Right lobe of liver (tissue), 6 donors: Measurements from ENCODE around the gene MOB3B. TPM values are rescaled to one million over a fixed set of nuclear protein-coding genes. Genes with fewer than 3 reads are reported as not detected.

Experiments
- ATAC-seq, 4 donors: fragments of 200-7000 bp; cut with Tn5 transposase; one replicate each; pipeline ENCODE4 v1.9.1; 2020; ENCODE audit warnings: mild to moderate bottlenecking in 4 of 4, moderate library complexity in 4 of 4
- DNase-seq, 3 donors: peaks; one replicate each; pipeline ENCODE4 v3.0.0-alpha.2; 2020
- H3K27ac ChIP-seq, 3 donors: fragments of 200-600 bp; one replicate each; pipeline ENCODE4 v1.8.0; 2022
- H3K27me3 ChIP-seq, 2 donors: fragments of 200-600 bp; one replicate each; pipeline ENCODE4 v1.8.0; 2022
- H3K36me3 ChIP-seq, 4 donors: fragments of 200-600 bp; sonication (generic) in 1 of 4; one replicate each; pipeline versions ENCODE4 v1.5.1 to v1.8.0; 2017 to 2022; ENCODE audit warnings: control low read depth in 1 of 4
- H3K4me1 ChIP-seq, 4 donors: fragments of 200-600 bp; sonication (generic) in 1 of 4; one replicate each; pipeline versions ENCODE4 v1.5.1 to v1.8.0; 2017 to 2022; ENCODE audit warnings: control low read depth in 1 of 4
- H3K4me3 ChIP-seq, 3 donors: fragments of 200-600 bp; one replicate each; pipeline ENCODE4 v1.8.0; 2022
- H3K9me3 ChIP-seq, 4 donors: fragments of 200-600 bp; sonication (generic) in 1 of 4; one replicate each; pipeline versions ENCODE4 v1.5.1 to v1.8.0; 2017 to 2022; ENCODE audit warnings: control low read depth in 1 of 4
- POLR2A ChIP-seq: fragments of 450-650 bp; IDR thresholded peaks from one replicate; pipeline ENCODE4 v1.6.1; 2017; ENCODE audit warnings: antibody characterized with exemption, mild to moderate bottlenecking
- WGBS: methylation state at CpG from one replicate; pipeline ENCODE4 v1.1.6; 2018; ENCODE audit warnings: low coverage, low lambda C conversion rate; ENCODE audit not compliant: insufficient coverage; ENCODE audit errors: missing lambda C conversion rate; 5-methylcytosine and 5-hydroxymethylcytosine counted together
- intact Hi-C, 2 donors: fragments of 100-400 bp; cut with DNase I; formaldehyde crosslinking; loops; one replicate each; pipeline versions ENCODE4 v1.11.2 to v1.14.1; 2022
- total RNA-seq, 6 experiments: library from RNA; depleted of rRNA in 2 of 6; stranded (reverse); fragments of >200 nt in 2 of 6; fragmentation: NEBNext Ultra II Directional in 3 of 6; extraction: Animal tissue kit (Norgen Biotek cat#: 25700) in 3 of 6; gene quantifications; one replicate each; pipeline versions ENCODE4 v1.1.0 to v1.2.4, GENCODE V29; 2016 to 2023
- TF ChIP-seq, protein P1 (sequence below), 4 donors: fragments of 200-600 bp in 3 of 4; fragments of 450-650 bp in 1 of 4; IDR thresholded peaks; one replicate each; pipeline versions ENCODE4 v1.5.1 to v1.8.0; 2016 to 2022; ENCODE audit warnings: antibody characterized with exemption in 4 of 4, mild to moderate bottlenecking in 2 of 4
- donor health status: DM: no; HTN: yes; CAD: no.
- donor health status: DM: no; HTN: no; CAD: no.
- donor health status: DM: no; HTN: no; CAD: no.
- donor health status: DM: no; HTN: yes; CAD: no.
- donor health status: DM: no; HTN: yes; CAD: no.

Gene MOB3B
- total RNA-seq, 6 experiments from 2014 or later = 1.0 to 2.4 (median 1.7) TPM

DNA sequence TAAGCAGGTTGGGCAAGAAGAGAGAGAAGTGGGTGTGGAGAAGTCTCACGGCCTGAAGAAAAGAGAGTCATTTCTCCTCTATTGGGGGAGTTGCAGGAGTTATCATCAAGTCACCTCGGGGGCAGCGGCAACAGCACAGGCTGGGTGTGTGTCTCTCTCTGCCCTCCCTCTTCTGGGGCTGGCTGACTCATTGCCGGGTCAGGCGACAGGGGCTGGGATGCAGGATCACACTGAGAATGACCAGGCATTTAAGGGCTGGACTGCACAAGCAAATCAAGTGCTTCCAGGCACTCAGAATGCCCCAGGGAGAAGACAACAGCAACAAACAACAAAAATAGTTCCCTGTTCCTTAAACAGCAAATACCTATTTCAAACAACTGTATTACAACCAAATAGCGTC lies 226.4 kb downstream of the MOB3B start:
- DNase-seq (no peak), ATAC-seq (no peak)
- no peak for TF ChIP-seq POLR2A
- TF ChIP-seq, protein P1, sequence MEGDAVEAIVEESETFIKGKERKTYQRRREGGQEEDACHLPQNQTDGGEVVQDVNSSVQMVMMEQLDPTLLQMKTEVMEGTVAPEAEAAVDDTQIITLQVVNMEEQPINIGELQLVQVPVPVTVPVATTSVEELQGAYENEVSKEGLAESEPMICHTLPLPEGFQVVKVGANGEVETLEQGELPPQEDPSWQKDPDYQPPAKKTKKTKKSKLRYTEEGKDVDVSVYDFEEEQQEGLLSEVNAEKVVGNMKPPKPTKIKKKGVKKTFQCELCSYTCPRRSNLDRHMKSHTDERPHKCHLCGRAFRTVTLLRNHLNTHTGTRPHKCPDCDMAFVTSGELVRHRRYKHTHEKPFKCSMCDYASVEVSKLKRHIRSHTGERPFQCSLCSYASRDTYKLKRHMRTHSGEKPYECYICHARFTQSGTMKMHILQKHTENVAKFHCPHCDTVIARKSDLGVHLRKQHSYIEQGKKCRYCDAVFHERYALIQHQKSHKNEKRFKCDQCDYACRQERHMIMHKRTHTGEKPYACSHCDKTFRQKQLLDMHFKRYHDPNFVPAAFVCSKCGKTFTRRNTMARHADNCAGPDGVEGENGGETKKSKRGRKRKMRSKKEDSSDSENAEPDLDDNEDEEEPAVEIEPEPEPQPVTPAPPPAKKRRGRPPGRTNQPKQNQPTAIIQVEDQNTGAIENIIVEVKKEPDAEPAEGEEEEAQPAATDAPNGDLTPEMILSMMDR (IDR thresholded peaks at IDR 0.05) = no peak
- WGBS = 52% methylated on average over 4 of the region's 6 CpGs
- Histone ChIP-seq H3K4me1 (no peaks in the 10 kb centered on the region), H3K27ac (no peak overlapping the region), H3K36me3 (no peaks in the 10 kb centered on the region), H3K9me3 (no peaks in the 10 kb centered on the region), H3K27me3 (no peaks in the 10 kb centered on the region), H3K4me3 (no peak overlapping the region)
- intact Hi-C loops = no loop called here

DNA sequence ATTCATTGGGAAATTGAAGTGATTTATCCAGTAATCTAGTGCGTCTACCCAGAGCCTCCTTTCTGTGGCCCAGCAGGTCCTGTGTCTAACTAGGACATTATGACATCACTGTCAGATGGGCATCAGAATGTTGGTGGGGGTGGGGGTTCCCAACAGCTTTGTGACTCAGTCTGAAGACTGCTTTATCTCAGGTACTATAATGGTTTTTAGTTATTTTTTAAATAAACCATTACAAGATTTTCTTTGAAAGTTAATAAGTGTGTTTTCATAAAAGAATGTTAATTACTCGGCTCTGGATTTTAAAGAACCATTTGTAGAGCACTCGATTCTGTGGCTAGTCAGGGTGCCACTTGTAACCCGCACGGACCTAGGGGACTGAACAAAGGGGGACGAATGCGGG lies 232.6 kb downstream of the MOB3B start, which contains the start of gene EQTN:
Gene EQTN, minus strand, starts transcription at position 101 of the 400 bp plus-strand sequence. Its CDS starts 95 bp downstream, at position 6.
- WGBS = 51% methylated on average over 7 of the region's 7 CpGs
- no peaks in the 10 kb centered on the region for H3K9me3 ChIP-seq
- no peak within 1 kb of the TSS for H3K4me3 ChIP-seq
- intact Hi-C loops = no loop called here
- ATAC-seq (no peak), DNase-seq (no peak)
- H3K4me1 ChIP-seq = no peaks in the 10 kb centered on the region
- H3K27me3 ChIP-seq = no peaks in the 10 kb centered on the region
- no peak for TF ChIP-seq POLR2A
- TF ChIP-seq, protein P1 (IDR thresholded peaks at IDR 0.05) = no peak
- no peaks in the 10 kb centered on the region for H3K36me3 ChIP-seq
- no peak within 1 kb of the TSS for H3K27ac ChIP-seq

DNA sequence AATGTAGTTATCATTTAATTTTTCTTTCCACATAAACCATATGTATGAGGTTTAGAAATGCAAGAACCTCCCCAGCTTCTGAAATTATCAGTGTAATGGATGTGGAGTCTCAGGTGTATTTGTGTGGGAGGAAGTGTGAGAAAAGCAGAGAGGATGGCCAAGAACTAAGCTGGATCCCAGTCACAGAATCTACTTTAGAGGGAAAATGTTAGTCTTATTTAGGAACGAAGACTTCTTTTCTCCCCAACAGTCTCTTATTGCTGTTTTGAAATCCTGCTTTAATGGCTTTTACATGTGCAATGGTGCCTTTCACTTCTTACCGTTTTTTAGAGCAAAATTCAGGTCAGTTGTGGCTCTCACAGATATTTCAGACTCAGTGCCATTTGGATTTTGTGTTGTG lies 235.6 kb downstream of the MOB3B start:
- WGBS = 41% methylated on average over 2 of the region's 2 CpGs
- no peak overlapping the region for H3K4me3 ChIP-seq
- H3K36me3 ChIP-seq = no peaks in the 10 kb centered on the region
- no peak for ATAC-seq
- intact Hi-C loops = no loop called here
- no peak for TF ChIP-seq POLR2A
- TF ChIP-seq, protein P1 (IDR thresholded peaks at IDR 0.05) = no peak
- no peaks in the 10 kb centered on the region for H3K4me1 ChIP-seq
- DNase-seq = no peak
- no peaks in the 10 kb centered on the region for H3K9me3 ChIP-seq
- no peaks in the 10 kb centered on the region for H3K27me3 ChIP-seq
- no peak overlapping the region for H3K27ac ChIP-seq

DNA sequence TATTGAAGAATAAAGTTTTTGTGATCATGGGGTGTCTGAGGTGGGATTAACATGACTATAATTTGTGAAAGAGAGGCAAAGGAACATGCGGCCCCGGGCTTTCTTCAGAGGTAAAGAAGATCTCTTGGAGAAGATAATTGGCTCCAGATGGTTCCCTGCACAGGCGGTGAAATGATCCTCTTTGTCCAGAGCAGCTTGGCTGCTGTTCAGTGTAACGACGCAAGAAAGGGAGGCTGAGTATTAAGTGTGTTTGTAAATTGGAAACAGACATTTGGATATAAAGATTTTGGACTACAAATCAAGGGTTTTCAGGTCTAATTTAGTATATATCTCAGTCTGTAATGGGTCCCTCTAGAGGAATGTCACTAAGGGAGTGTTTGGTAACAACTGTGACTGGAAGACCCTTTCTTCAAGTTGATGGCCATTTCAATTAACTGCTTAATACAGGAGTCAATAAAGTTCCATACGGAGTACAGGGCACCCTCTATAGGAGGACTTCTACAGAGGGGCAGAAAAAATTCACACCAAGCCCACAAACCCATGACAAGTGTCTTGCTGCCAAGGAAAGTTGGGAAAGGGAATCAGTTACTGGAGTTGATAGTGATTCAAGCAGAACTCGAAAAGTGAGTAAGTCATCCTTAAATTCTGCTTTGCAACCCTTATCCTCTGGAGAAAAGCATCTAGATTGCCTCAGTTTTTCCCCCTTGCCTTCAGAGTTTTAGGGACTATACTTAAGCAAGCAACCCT lies 236.8 kb downstream of the MOB3B start:
- H3K27ac ChIP-seq = no peak overlapping the region
- H3K4me3 ChIP-seq = no peak overlapping the region
- WGBS = 69% methylated on average over 6 of the region's 7 CpGs
- DNase-seq (no peak), ATAC-seq (no peak)
- no peak for TF ChIP-seq POLR2A
- TF ChIP-seq, protein P1 (IDR thresholded peaks at IDR 0.05) = no peak
- intact Hi-C loops = no loop called here
- no peaks in the 10 kb centered on the region for H3K9me3 ChIP-seq
- H3K36me3 ChIP-seq = no peaks in the 10 kb centered on the region
- H3K27me3 ChIP-seq = no peaks in the 10 kb centered on the region
- H3K4me1 ChIP-seq = no peaks in the 10 kb centered on the region
